Measurements from ENCODE around the gene BBS9.
"Not testable (repeated sequence)": the region's sequence is repeated elsewhere in the genome, so short reads cannot be mapped to it uniquely, and the experiment has no call there.

Gene BBS9

GRCh38 chr7:33128990-33129805 lies at the start of gene BBS9:
TSS of gene BBS9 (plus strand) at chr7:33129564. CDS start at chr7:33146253, 16,689 bp downstream.
- DNase-seq = peak; percentile 95

GRCh38 chr7:33079763-33080690 lies 49.3 kb upstream of the BBS9 start:
- DNase-seq = no peak

- no peak for DNase-seq
Measured at GRCh38 chr7:33087356-33087755, 42.0 kb upstream of the BBS9 start.

GRCh38 chr7:33087858-33088257 lies 41.5 kb upstream of the BBS9 start:
- DNase-seq = no peak

GRCh38 chr7:33089142-33089541 lies 40.2 kb upstream of the BBS9 start:
- no peak for DNase-seq

GRCh38 chr7:33091111-33091531 lies 38.2 kb upstream of the BBS9 start:
- no peak for DNase-seq

GRCh38 chr7:33091641-33092191 lies 37.6 kb upstream of the BBS9 start:
- no peak for DNase-seq

GRCh38 chr7:33093266-33093665 lies 36.1 kb upstream of the BBS9 start:
- no peak for DNase-seq

GRCh38 chr7:33094745-33095275 lies 34.6 kb upstream of the BBS9 start:
- not testable (repeated sequence) for DNase-seq

- DNase-seq = no peak
Measured at GRCh38 chr7:33099154-33099940, 30.0 kb upstream of the BBS9 start.

GRCh38 chr7:33100770-33101169 lies 28.6 kb upstream of the BBS9 start:
- no peak for DNase-seq

- DNase-seq = no peak
Measured at GRCh38 chr7:33101906-33102305, 27.5 kb upstream of the BBS9 start.

- peak; percentile 27 for DNase-seq
Measured at GRCh38 chr7:33107136-33108066, 22.0 kb upstream of the BBS9 start.

GRCh38 chr7:33108554-33109004 lies 20.8 kb upstream of the BBS9 start:
- peak; percentile 28 for DNase-seq

- peak; percentile 84 for DNase-seq
Measured at GRCh38 chr7:33109005-33109757, 20.2 kb upstream of the BBS9 start, which contains the start of gene RP9. TSS of gene RP9 (minus strand) at chr7:33109404. CDS start at chr7:33109372, 32 bp downstream.

- peak; percentile 44 for DNase-seq
Measured at GRCh38 chr7:33109758-33110238, 19.6 kb upstream of the BBS9 start.

- DNase-seq = no peak
Measured at GRCh38 chr7:33111614-33112013, 17.8 kb upstream of the BBS9 start.

GRCh38 chr7:33114976-33115375 lies 14.4 kb upstream of the BBS9 start:
- no peak for DNase-seq

- DNase-seq = no peak
Measured at GRCh38 chr7:33118383-33118782, 11.0 kb upstream of the BBS9 start.

GRCh38 chr7:33127085-33127484 lies 2.3 kb upstream of the BBS9 start:
- DNase-seq = no peak

Data from suppressor macrophage treated with lipopolysaccharide for 4 hours (primary cell).